ENCODE results near the gene NAPEPLD.
"Not testable (repeated sequence)": the region's sequence is repeated elsewhere in the genome, so short reads cannot be mapped to it uniquely, and the experiment has no call there.

DNA sequence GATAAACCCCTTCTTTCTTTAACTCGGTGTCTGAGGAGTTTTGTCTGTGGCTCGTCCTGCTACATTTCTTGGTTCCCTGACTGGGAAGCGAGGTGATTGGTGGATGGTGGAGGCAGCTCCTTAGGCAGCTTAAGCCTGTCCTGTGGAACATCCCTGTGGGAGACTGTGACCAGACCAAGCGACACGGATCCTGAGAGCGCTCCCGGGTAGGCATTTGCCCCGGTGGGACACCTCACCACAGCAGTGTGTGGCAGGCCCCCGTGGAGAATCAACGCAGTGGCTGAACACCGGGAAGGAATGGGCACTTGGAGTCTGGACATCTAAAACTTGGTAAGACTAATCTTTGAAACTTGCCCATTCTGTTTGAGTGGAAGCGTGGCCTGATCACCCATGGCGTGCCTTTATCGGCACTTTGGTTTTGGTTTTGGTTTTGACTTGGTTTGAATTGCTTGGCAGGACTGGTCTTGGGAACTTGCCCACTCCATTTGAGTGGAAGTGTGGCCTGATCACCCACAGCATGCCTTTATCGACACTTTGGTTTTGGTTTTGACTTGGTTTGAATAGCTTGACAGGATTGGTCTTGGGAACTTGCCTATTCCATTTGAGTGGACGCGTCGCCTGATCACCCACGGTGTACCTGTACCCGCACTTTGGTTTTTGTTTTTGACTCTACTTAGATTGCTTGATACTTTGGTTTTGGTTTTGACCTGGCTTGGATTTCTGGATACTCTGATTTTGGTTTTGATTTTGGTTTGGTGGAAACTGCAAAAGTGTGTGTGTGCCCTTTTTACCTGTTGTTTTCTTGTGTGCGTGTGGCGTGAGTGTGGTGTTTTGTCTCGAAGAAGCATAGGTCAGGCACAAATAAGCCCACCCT is 4.1 kb upstream of the NAPEPLD start:
- not testable (repeated sequence) for TF ChIP-seq POLR2A (IDR thresholded peaks at IDR 0.05)
- TF ChIP-seq, protein P1, sequence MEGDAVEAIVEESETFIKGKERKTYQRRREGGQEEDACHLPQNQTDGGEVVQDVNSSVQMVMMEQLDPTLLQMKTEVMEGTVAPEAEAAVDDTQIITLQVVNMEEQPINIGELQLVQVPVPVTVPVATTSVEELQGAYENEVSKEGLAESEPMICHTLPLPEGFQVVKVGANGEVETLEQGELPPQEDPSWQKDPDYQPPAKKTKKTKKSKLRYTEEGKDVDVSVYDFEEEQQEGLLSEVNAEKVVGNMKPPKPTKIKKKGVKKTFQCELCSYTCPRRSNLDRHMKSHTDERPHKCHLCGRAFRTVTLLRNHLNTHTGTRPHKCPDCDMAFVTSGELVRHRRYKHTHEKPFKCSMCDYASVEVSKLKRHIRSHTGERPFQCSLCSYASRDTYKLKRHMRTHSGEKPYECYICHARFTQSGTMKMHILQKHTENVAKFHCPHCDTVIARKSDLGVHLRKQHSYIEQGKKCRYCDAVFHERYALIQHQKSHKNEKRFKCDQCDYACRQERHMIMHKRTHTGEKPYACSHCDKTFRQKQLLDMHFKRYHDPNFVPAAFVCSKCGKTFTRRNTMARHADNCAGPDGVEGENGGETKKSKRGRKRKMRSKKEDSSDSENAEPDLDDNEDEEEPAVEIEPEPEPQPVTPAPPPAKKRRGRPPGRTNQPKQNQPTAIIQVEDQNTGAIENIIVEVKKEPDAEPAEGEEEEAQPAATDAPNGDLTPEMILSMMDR (IDR thresholded peaks at IDR 0.05), result not testable (repeated sequence)
